DND-41 (cell line): ENCODE results near the gene SCAMP3.
"Not testable (repeated sequence)": the region's sequence is repeated elsewhere in the genome, so short reads cannot be mapped to it uniquely, and the experiment has no call there.

Experiments
- EZH2 ChIP-seq: IDR thresholded peaks from 3 replicates; pipeline ENCODE4 v1.6.1; 2012; ENCODE audit warnings: borderline replicate concordance, low read depth, mild to moderate bottlenecking, moderate library complexity, low read length, inconsistent platforms; ENCODE audit not compliant: severe bottlenecking
- TF ChIP-seq, protein P1 (sequence below): IDR thresholded peaks from 2 replicates; pipeline ENCODE4 v1.5.1; 2012; ENCODE audit warnings: borderline replicate concordance, low read length, moderate library complexity, mild to moderate bottlenecking; ENCODE audit not compliant: poor library complexity, severe bottlenecking; ENCODE audit errors: extremely low read depth

DNA sequence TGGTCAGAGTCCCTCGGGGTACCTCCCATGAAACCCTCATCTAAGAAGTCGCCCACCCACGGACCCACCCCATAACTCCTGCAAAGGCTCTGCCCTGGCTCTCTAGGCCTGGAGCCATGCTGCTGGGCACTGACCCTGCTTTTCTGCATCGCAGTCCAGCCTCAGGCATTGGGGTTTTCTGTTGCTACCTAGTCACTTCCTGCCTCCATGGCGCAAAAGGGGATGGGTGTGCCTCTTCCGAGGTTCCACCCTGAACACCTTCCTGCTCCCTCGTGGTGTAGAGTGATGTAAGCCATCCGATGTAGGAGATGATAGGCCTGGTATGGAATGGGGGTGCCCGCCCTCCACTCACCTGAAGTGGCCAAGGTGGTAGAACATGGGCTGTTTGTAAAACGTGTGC lies 47.5 kb downstream of the SCAMP3 start:
- TF ChIP-seq EZH2 = not testable (repeated sequence)
- TF ChIP-seq, protein P1, sequence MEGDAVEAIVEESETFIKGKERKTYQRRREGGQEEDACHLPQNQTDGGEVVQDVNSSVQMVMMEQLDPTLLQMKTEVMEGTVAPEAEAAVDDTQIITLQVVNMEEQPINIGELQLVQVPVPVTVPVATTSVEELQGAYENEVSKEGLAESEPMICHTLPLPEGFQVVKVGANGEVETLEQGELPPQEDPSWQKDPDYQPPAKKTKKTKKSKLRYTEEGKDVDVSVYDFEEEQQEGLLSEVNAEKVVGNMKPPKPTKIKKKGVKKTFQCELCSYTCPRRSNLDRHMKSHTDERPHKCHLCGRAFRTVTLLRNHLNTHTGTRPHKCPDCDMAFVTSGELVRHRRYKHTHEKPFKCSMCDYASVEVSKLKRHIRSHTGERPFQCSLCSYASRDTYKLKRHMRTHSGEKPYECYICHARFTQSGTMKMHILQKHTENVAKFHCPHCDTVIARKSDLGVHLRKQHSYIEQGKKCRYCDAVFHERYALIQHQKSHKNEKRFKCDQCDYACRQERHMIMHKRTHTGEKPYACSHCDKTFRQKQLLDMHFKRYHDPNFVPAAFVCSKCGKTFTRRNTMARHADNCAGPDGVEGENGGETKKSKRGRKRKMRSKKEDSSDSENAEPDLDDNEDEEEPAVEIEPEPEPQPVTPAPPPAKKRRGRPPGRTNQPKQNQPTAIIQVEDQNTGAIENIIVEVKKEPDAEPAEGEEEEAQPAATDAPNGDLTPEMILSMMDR = not testable (repeated sequence)
